Astrocyte of the spinal cord (primary cell): ENCODE data around the gene RAB8A.
A peak's percentile ranks its signal among the peaks of the same experiment; 100 is the strongest.

ENCODE experiments used
- DNase-seq: peaks from one replicate; pipeline ENCODE4 v3.0.0; 2011; ENCODE audit warnings: low read depth, low spot score
- H3K4me3 ChIP-seq: 2 replicates; pipeline ENCODE4 v1.5.1; 2011; ENCODE audit warnings: low read depth, mild to moderate bottlenecking, low read length, moderate library complexity
- in situ Hi-C: cut with HindIII; loops from 2 replicates; pipeline ENCODE4 v1.10.0; 2017; ENCODE audit warnings: low sequenced_read_pairs
- TF ChIP-seq, protein P1 (sequence below): IDR thresholded peaks from 2 replicates; pipeline ENCODE4 v1.5.1; 2012; ENCODE audit warnings: low read depth, mild to moderate bottlenecking, low read length, inconsistent platforms

RAB8A gene

GRCh38 chr19:16160943-16161560 is 49.4 kb downstream of the RAB8A start:
- DNase-seq, result peak; percentile 85
- TF ChIP-seq, protein P1, sequence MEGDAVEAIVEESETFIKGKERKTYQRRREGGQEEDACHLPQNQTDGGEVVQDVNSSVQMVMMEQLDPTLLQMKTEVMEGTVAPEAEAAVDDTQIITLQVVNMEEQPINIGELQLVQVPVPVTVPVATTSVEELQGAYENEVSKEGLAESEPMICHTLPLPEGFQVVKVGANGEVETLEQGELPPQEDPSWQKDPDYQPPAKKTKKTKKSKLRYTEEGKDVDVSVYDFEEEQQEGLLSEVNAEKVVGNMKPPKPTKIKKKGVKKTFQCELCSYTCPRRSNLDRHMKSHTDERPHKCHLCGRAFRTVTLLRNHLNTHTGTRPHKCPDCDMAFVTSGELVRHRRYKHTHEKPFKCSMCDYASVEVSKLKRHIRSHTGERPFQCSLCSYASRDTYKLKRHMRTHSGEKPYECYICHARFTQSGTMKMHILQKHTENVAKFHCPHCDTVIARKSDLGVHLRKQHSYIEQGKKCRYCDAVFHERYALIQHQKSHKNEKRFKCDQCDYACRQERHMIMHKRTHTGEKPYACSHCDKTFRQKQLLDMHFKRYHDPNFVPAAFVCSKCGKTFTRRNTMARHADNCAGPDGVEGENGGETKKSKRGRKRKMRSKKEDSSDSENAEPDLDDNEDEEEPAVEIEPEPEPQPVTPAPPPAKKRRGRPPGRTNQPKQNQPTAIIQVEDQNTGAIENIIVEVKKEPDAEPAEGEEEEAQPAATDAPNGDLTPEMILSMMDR, result no peak
- in situ Hi-C loops, result no loop called here
- no peak overlapping the region for H3K4me3 ChIP-seq

- TF ChIP-seq, protein P1, result no peak
- in situ Hi-C loops, result no loop called here
- DNase-seq, result peak; percentile 83
- H3K4me3 ChIP-seq, result no peak overlapping the region
These were observed 50.2 kb downstream of the RAB8A start for GRCh38 chr19:16161840-16162239.

DNA sequence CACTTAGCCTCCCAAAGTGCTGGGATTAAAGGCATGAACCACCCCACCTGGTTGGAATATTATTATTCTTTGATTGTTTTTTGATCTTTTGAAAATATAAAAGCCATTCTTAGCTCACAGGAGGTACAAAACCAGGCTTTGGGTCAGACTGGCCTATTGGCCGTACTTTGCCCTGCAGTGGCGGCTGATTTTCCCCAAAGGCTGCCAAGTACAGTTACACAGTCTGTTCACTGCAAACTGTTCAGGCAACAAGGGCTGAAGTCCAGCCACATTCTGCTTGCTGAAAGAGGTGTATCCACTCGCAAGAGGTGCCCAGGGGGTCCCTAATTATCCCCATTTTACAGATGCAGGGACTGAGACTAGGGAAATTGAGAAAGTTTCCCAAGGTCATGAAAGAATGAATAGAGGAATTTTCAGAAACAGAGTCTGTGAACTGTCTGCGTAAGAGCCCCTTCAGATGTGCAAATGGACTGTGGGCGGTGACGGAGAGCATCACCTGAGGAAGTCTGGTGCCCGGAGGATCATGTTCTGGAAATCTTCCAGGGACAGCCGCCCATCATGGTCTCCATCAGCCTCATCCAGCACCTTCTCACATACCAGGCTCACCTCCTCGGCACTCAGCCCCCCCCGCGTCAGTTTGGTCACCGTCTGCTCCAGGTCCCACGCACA is 52.7 kb downstream of the RAB8A start:
- DNase-seq, result no peak
- H3K4me3 ChIP-seq, result no peak overlapping the region
- TF ChIP-seq, protein P1, result no peak
- in situ Hi-C loops, result no loop called here

GRCh38 chr19:16166417-16166816 is 54.7 kb downstream of the RAB8A start:
- H3K4me3 ChIP-seq, result no peak overlapping the region
- no peak for DNase-seq
- in situ Hi-C loops, result no loop called here
- TF ChIP-seq, protein P1, result no peak

GRCh38 chr19:16167055-16167454 is 55.4 kb downstream of the RAB8A start:
- H3K4me3 ChIP-seq, result no peak overlapping the region
- TF ChIP-seq, protein P1, result no peak
- in situ Hi-C loops, result no loop called here
- DNase-seq, result no peak

- in situ Hi-C loops, result no loop called here
- DNase-seq, result no peak
- H3K4me3 ChIP-seq, result no peak overlapping the region
These were observed 56.9 kb downstream of the RAB8A start for GRCh38 chr19:16168465-16169081.

More at GRCh38 chr19:16168465-16169081, 56.9 kb downstream of the RAB8A start:
- TF ChIP-seq, protein P1, result no peak
